ENCODE data around the gene LRMDA. TPM values are rescaled to one million over a fixed set of nuclear protein-coding genes. Genes with fewer than 3 reads are reported as not detected.
"Not testable (repeated sequence)": the region's sequence is repeated elsewhere in the genome, so short reads cannot be mapped to it uniquely, and the experiment has no call there.

The LRMDA gene
- total and polyA plus RNA-seq, 7 donors = 2.8 to 22.2 (median 9.0) TPM

- Histone ChIP-seq H3K36me3 (no peaks in the 10 kb centered on the region), H3K27ac (no peak overlapping the region), H3K4me3 (no peak overlapping the region), H3K27me3 (no peaks in the 10 kb centered on the region), H3K4me1 (peaks cover 0 to 10% (median 7%) of the 10 kb centered on the region in 4 donors), H3K9me3 (no peaks in the 10 kb centered on the region)
- no peak for DNase-seq
- WGBS, 2 donors = 94% methylated on average over 3 of the region's 3 CpGs
- intact Hi-C loops (cut with DNase I) = no loop called here
- TF ChIP-seq POLR2AphosphoS5 (IDR thresholded peaks at IDR 0.05) = no peak
These were observed 710.0 kb downstream of the LRMDA start for GRCh38 chr10:76141376-76141775.

GRCh38 chr10:76148217-76148616, 716.8 kb downstream of the LRMDA start:
- H3K4me1 ChIP-seq = peaks cover 0 to 23% (median 21%) of the 10 kb centered on the region in 4 donors
- H3K27me3 ChIP-seq; H3K4me3 ChIP-seq; H3K9me3 ChIP-seq; DNase-seq; H3K27ac ChIP-seq; intact Hi-C loops (cut with DNase I); H3K36me3 ChIP-seq: not testable (repeated sequence)
- 72 to 88% methylated on average over 8 of the region's 8 CpGs for WGBS, 2 donors

- no peaks in the 10 kb centered on the region for H3K36me3 ChIP-seq
- H3K27me3 ChIP-seq = no peaks in the 10 kb centered on the region
- 85 to 89% methylated on average over 1 of the region's 1 CpG for WGBS, 2 donors
- TF ChIP-seq CTCF (IDR thresholded peaks at IDR 0.05) (no peak), POLR2A (IDR thresholded peaks at IDR 0.05) (no peak), EP300 (IDR thresholded peaks at IDR 0.05) (no peak), POLR2AphosphoS5 (IDR thresholded peaks at IDR 0.05) (no peak)
- peaks cover 0 to 5% (median 0%) of the 10 kb centered on the region in 4 donors for H3K9me3 ChIP-seq
- DNase-seq = no peak
- H3K27ac ChIP-seq = peak overlapping the region in 2 of 4 donors; percentile 73 to 83
- peaks cover 0 to 23% (median 21%) of the 10 kb centered on the region in 4 donors for H3K4me1 ChIP-seq
- intact Hi-C loops (cut with DNase I) = no loop called here
- no peak overlapping the region for H3K4me3 ChIP-seq
These were observed 717.8 kb downstream of the LRMDA start for GRCh38 chr10:76149182-76149581.

GRCh38 chr10:76149602-76150138, 718.2 kb downstream of the LRMDA start:
- Histone ChIP-seq H3K4me3 (no peak overlapping the region), H3K36me3 (no peaks in the 10 kb centered on the region), H3K27ac (peak overlapping the region; percentile 68 to 83 (median 72)), H3K27me3 (no peaks in the 10 kb centered on the region), H3K9me3 (peaks cover 0 to 5% (median 0%) of the 10 kb centered on the region in 4 donors), H3K4me1 (peaks cover 0 to 23% (median 21%) of the 10 kb centered on the region in 4 donors)
- WGBS, 2 donors = 91 to 93% methylated on average over 2 of the region's 2 CpGs
- TF ChIP-seq POLR2AphosphoS5 (IDR thresholded peaks at IDR 0.05) (no peak), CTCF (IDR thresholded peaks at IDR 0.05) (no peak), POLR2A (IDR thresholded peaks at IDR 0.05) (no peak), EP300 (IDR thresholded peaks at IDR 0.05) (no peak)
- DNase-seq = no peak
- intact Hi-C loops (cut with DNase I) = no loop called here

GRCh38 chr10:76150139-76150875, 718.9 kb downstream of the LRMDA start:
- H3K9me3 ChIP-seq = peaks cover 0 to 5% (median 0%) of the 10 kb centered on the region in 4 donors
- no peak for DNase-seq
- 69 to 74% methylated on average over 17 of the region's 17 CpGs for WGBS, 2 donors
- H3K27ac ChIP-seq = peak overlapping the region; percentile 68 to 83 (median 72)
- H3K36me3 ChIP-seq = no peaks in the 10 kb centered on the region
- TF ChIP-seq CTCF (IDR thresholded peaks at IDR 0.05) (no peak), POLR2AphosphoS5 (IDR thresholded peaks at IDR 0.05) (peak in 2 of 4 donors; percentile 9 to 59), POLR2A (IDR thresholded peaks at IDR 0.05) (no peak), EP300 (IDR thresholded peaks at IDR 0.05) (no peak)
- no peaks in the 10 kb centered on the region for H3K27me3 ChIP-seq
- H3K4me3 ChIP-seq = peak overlapping the region in 1 of 4 donors; percentile 7
- peaks cover 0 to 23% (median 21%) of the 10 kb centered on the region in 4 donors for H3K4me1 ChIP-seq
- intact Hi-C loops (cut with DNase I) = no loop called here

All from sigmoid colon (tissue), 7 donors.